GM23248 (cell line): ENCODE results near the gene ZBTB46. TPM values are rescaled to one million over a fixed set of nuclear protein-coding genes. Genes with fewer than 3 reads are reported as not detected.

ENCODE experiments used
- DNase-seq: peaks from one replicate; pipeline ENCODE4 v3.0.0-alpha.2; 2015
- H2AFZ ChIP-seq: fragments of 200-600 bp; sonication (generic); 2 replicates; pipeline ENCODE4 v1.6.1; 2016; ENCODE audit warnings: antibody characterized with exemption
- H3F3A ChIP-seq: fragments of 200-600 bp; sonication (generic); 2 replicates; pipeline ENCODE4 v1.6.1; 2016; ENCODE audit warnings: mild to moderate bottlenecking, antibody characterized with exemption, mixed run types; ENCODE audit not compliant: insufficient read depth
- H3K27ac ChIP-seq: fragments of 200-600 bp; sonication (generic); 2 replicates; pipeline ENCODE4 v1.5.1; 2016; ENCODE audit warnings: mild to moderate bottlenecking
- H3K27me3 ChIP-seq: fragments of 200-600 bp; sonication (generic); replicated peaks from 2 replicates; pipeline ENCODE4 v1.6.1; 2016; ENCODE audit warnings: mild to moderate bottlenecking; ENCODE audit not compliant: insufficient read depth
- H3K36me3 ChIP-seq: fragments of 200-600 bp; sonication (generic); 2 replicates; pipeline ENCODE4 v1.6.1; 2016; ENCODE audit warnings: low read depth, mild to moderate bottlenecking
- H3K4me1 ChIP-seq: fragments of 200-600 bp; sonication (generic); 2 replicates; pipeline ENCODE4 v1.6.1; 2016; ENCODE audit warnings: mild to moderate bottlenecking; ENCODE audit not compliant: insufficient read depth
- H3K4me2 ChIP-seq: fragments of 200-600 bp; sonication (generic); one replicate; pipeline ENCODE4 v1.6.1; 2016; ENCODE audit warnings: mild to moderate bottlenecking; ENCODE audit not compliant: unreplicated experiment
- H3K4me3 ChIP-seq: fragments of 200-600 bp; sonication (generic); 2 replicates; pipeline ENCODE4 v1.5.1; 2016; ENCODE audit warnings: mild to moderate bottlenecking
- H3K79me2 ChIP-seq: fragments of 200-600 bp; sonication (generic); 2 replicates; pipeline ENCODE4 v1.6.1; 2016; ENCODE audit warnings: mild to moderate bottlenecking; ENCODE audit not compliant: insufficient read depth
- H3K9ac ChIP-seq: fragments of 200-600 bp; sonication (generic); 2 replicates; pipeline ENCODE4 v1.6.1; 2016; ENCODE audit warnings: mild to moderate bottlenecking
- H3K9me2 ChIP-seq: fragments of 200-600 bp; sonication (generic); 2 replicates; pipeline ENCODE4 v1.6.1; 2016; ENCODE audit warnings: mixed run types, mild to moderate bottlenecking, moderate library complexity; ENCODE audit not compliant: insufficient read depth
- H3K9me3 ChIP-seq: fragments of 200-600 bp; sonication (generic); one replicate; pipeline ENCODE4 v1.6.1; 2017; ENCODE audit warnings: low read depth
- H4K20me1 ChIP-seq: fragments of 200-600 bp; sonication (generic); 2 replicates; pipeline ENCODE4 v1.6.0; 2016; ENCODE audit not compliant: insufficient read depth
- EZH2 ChIP-seq: fragments of 200-600 bp; sonication (generic); IDR thresholded peaks from 2 replicates; pipeline ENCODE4 v1.6.1; 2018; ENCODE audit warnings: antibody characterized with exemption, mild to moderate bottlenecking; ENCODE audit not compliant: insufficient read depth, poor library complexity, severe bottlenecking
- EZH2phosphoT487 ChIP-seq: fragments of 200-600 bp; sonication (generic); IDR thresholded peaks from 2 replicates; pipeline ENCODE4 v1.6.1; 2018; ENCODE audit warnings: antibody characterized with exemption, moderate library complexity, mild to moderate bottlenecking, low read depth; ENCODE audit not compliant: insufficient read depth
- WGBS, 2 experiments: methylation state at CpG; one replicate each; pipeline ENCODE4 v1.1.6; 2015 to 2017; ENCODE audit warnings: low lambda C conversion rate in 2 of 2, low coverage in 1 of 2; ENCODE audit errors: missing lambda C conversion rate in 2 of 2; 5-methylcytosine and 5-hydroxymethylcytosine counted together
- in situ Hi-C: fragments of 300-500 bp; cut with MboI; formaldehyde crosslinking; loops from 2 replicates; pipeline ENCODE4 v1.15.0; 2020
- polyA plus RNA-seq: library from polyadenylated mRNA; unstranded; fragments of >200 nt; fragmentation: Nextera tagmentation; extraction: Ambion mirVana; gene quantifications from 2 replicates; pipeline ENCODE4 v1.2.1, GENCODE V29; 2016
- total RNA-seq: library from RNA; depleted of rRNA; stranded (reverse); fragments of >200 nt; shearing (Covaris generic); gene quantifications from 2 replicates; pipeline ENCODE4 v1.2.3, GENCODE V29; 2014

The ZBTB46 gene
- total and polyA plus RNA-seq, 2 experiments from 2014 or later, result 0.33 to 1.9 TPM

GRCh38 chr20:63785691-63786131 is 45.4 kb downstream of the ZBTB46 start:
- Histone ChIP-seq H3K27me3 (no peaks in the 10 kb centered on the region), H3F3A (no peaks in the 10 kb centered on the region), H3K79me2 (no peaks in the 10 kb centered on the region), H3K27ac (no peak overlapping the region), H3K9me3 (no peaks in the 10 kb centered on the region), H3K9me2 (no peaks in the 10 kb centered on the region), H4K20me1 (no peaks in the 10 kb centered on the region), H2AFZ (no peak overlapping the region), H3K4me1 (no peaks in the 10 kb centered on the region), H3K9ac (no peak overlapping the region), H3K4me3 (no peak overlapping the region), H3K4me2 (no peak overlapping the region), H3K36me3 (no peaks in the 10 kb centered on the region)
- TF ChIP-seq EZH2phosphoT487 (no peak), EZH2 (no peak)
- in situ Hi-C loops, result no loop called here
- 55 to 57% methylated on average over 14 of the region's 14 CpGs for WGBS, 2 experiments
- DNase-seq, result no peak

- Histone ChIP-seq H3K4me1 (no peaks in the 10 kb centered on the region), H3K9ac (no peak overlapping the region), H2AFZ (no peak overlapping the region), H3K9me3 (no peaks in the 10 kb centered on the region), H3K4me2 (no peak overlapping the region), H4K20me1 (no peaks in the 10 kb centered on the region), H3K27ac (no peak overlapping the region), H3K4me3 (no peak overlapping the region), H3K79me2 (no peaks in the 10 kb centered on the region), H3K27me3 (no peaks in the 10 kb centered on the region), H3F3A (no peaks in the 10 kb centered on the region), H3K36me3 (no peaks in the 10 kb centered on the region), H3K9me2 (no peaks in the 10 kb centered on the region)
- DNase-seq, result no peak
- 85 to 89% methylated on average over 16 of the region's 16 CpGs for WGBS, 2 experiments
- no peak for TF ChIP-seq EZH2
- no peak for TF ChIP-seq EZH2phosphoT487
- in situ Hi-C loops, result no loop called here
Observed at GRCh38 chr20:63783970-63784369, 47.1 kb downstream of the ZBTB46 start.

- H3K9me2 ChIP-seq, result no peaks in the 10 kb centered on the region
- no peaks in the 10 kb centered on the region for H3F3A ChIP-seq
- no peak for DNase-seq
- H3K9ac ChIP-seq, result no peak overlapping the region
- no peak overlapping the region for H3K4me2 ChIP-seq
- no peak overlapping the region for H3K27ac ChIP-seq
- H2AFZ ChIP-seq, result no peak overlapping the region
- H3K4me1 ChIP-seq, result no peaks in the 10 kb centered on the region
- H3K27me3 ChIP-seq, result no peaks in the 10 kb centered on the region
- H3K36me3 ChIP-seq, result no peaks in the 10 kb centered on the region
- H3K4me3 ChIP-seq, result no peak overlapping the region
- WGBS, 2 experiments, result 80 to 85% methylated on average over 12 of the region's 12 CpGs
- no peaks in the 10 kb centered on the region for H3K9me3 ChIP-seq
- H4K20me1 ChIP-seq, result no peaks in the 10 kb centered on the region
- no peaks in the 10 kb centered on the region for H3K79me2 ChIP-seq
- in situ Hi-C loops, result no loop called here
- TF ChIP-seq EZH2 (no peak), EZH2phosphoT487 (no peak)
Observed at GRCh38 chr20:63782521-63782971, 48.5 kb downstream of the ZBTB46 start.

- Histone ChIP-seq H3K9me2 (no peaks in the 10 kb centered on the region), H3K9me3 (no peaks in the 10 kb centered on the region), H3K79me2 (no peaks in the 10 kb centered on the region), H3K36me3 (no peaks in the 10 kb centered on the region), H3K27me3 (no peaks in the 10 kb centered on the region), H3F3A (no peaks in the 10 kb centered on the region), H3K4me3 (no peak overlapping the region), H3K9ac (no peak overlapping the region), H2AFZ (no peak overlapping the region), H4K20me1 (no peaks in the 10 kb centered on the region), H3K4me2 (no peak overlapping the region), H3K27ac (no peak overlapping the region), H3K4me1 (no peaks in the 10 kb centered on the region)
- in situ Hi-C loops, result no loop called here
- TF ChIP-seq EZH2phosphoT487 (no peak), EZH2 (no peak)
- 67 to 71% methylated on average over 14 to 17 of the region's 18 CpGs for WGBS, 2 experiments
- no peak for DNase-seq
Observed at GRCh38 chr20:63782051-63782471, 49.0 kb downstream of the ZBTB46 start.

- Histone ChIP-seq H3K27me3 (no peaks in the 10 kb centered on the region), H2AFZ (no peak overlapping the region), H3K79me2 (no peaks in the 10 kb centered on the region), H3K9me2 (no peaks in the 10 kb centered on the region), H3K9me3 (no peaks in the 10 kb centered on the region), H4K20me1 (no peaks in the 10 kb centered on the region), H3F3A (no peaks in the 10 kb centered on the region), H3K4me1 (no peaks in the 10 kb centered on the region), H3K9ac (no peak overlapping the region), H3K36me3 (no peaks in the 10 kb centered on the region), H3K4me3 (no peak overlapping the region), H3K27ac (no peak overlapping the region), H3K4me2 (no peak overlapping the region)
- 86 to 88% methylated on average over 14 of the region's 14 CpGs for WGBS, 2 experiments
- in situ Hi-C loops, result no loop called here
- no peak for DNase-seq
- no peak for TF ChIP-seq EZH2
- no peak for TF ChIP-seq EZH2phosphoT487
Observed at GRCh38 chr20:63781181-63781580, 49.9 kb downstream of the ZBTB46 start.
